HUES48 (cell line): Measurements from ENCODE around the gene SLAMF1.

Experiments
- H3K27ac ChIP-seq: one replicate; pipeline ENCODE4 v1.7.0; 2013; ENCODE audit warnings: low read depth, low read length, inconsistent platforms
- H3K27me3 ChIP-seq: 2 replicates; pipeline ENCODE4 v1.6.1; 2013; ENCODE audit warnings: mild to moderate bottlenecking, low read length; ENCODE audit not compliant: control insufficient read depth, insufficient read depth
- H3K36me3 ChIP-seq: 2 replicates; pipeline ENCODE4 v1.6.1; 2013; ENCODE audit warnings: low read length; ENCODE audit not compliant: control insufficient read depth, insufficient read depth
- H3K4me1 ChIP-seq: 2 replicates; pipeline ENCODE4 v1.6.1; 2013; ENCODE audit warnings: mild to moderate bottlenecking, low read length; ENCODE audit not compliant: control insufficient read depth, insufficient read depth
- H3K4me3 ChIP-seq: 2 replicates; pipeline ENCODE4 v1.5.1; 2013; ENCODE audit warnings: mild to moderate bottlenecking, low read depth, low read length
- H3K9ac ChIP-seq: 2 replicates; pipeline ENCODE4 v1.6.1; 2013; ENCODE audit warnings: mild to moderate bottlenecking, low read depth, low read length, moderate library complexity
- H3K9me3 ChIP-seq: 2 replicates; pipeline ENCODE4 v1.6.1; 2013; ENCODE audit warnings: low read length; ENCODE audit not compliant: control insufficient read depth, insufficient read depth

SLAMF1 gene

DNA sequence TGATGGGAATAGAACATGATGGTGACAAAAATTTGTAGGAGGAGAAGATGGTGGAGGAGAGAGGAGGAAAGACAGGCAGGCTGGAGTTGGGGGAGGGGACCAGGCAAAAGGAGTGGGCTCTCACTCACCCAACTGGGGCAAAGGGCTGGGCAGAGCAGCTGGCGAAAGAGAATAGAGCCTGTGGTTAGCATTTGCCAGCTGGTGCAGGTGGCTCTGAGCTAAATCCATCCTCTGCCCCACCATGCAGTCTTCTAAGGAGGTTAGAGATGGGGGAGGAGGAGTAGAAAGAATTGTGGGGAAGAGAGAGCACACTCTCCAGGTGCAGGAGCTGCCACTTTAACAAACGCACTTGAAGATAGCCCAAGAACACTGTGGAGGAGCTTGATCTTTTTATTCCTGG lies 27.6 kb upstream of the SLAMF1 start:
- H3K9ac ChIP-seq: no peak overlapping the region
- H3K9me3 ChIP-seq: peaks cover 6% of the 10 kb centered on the region
- H3K27ac ChIP-seq: no peak overlapping the region
- no peaks in the 10 kb centered on the region for H3K36me3 ChIP-seq
- no peaks in the 10 kb centered on the region for H3K27me3 ChIP-seq
- peaks cover 54% of the 10 kb centered on the region for H3K4me1 ChIP-seq
- H3K4me3 ChIP-seq: no peak overlapping the region

DNA sequence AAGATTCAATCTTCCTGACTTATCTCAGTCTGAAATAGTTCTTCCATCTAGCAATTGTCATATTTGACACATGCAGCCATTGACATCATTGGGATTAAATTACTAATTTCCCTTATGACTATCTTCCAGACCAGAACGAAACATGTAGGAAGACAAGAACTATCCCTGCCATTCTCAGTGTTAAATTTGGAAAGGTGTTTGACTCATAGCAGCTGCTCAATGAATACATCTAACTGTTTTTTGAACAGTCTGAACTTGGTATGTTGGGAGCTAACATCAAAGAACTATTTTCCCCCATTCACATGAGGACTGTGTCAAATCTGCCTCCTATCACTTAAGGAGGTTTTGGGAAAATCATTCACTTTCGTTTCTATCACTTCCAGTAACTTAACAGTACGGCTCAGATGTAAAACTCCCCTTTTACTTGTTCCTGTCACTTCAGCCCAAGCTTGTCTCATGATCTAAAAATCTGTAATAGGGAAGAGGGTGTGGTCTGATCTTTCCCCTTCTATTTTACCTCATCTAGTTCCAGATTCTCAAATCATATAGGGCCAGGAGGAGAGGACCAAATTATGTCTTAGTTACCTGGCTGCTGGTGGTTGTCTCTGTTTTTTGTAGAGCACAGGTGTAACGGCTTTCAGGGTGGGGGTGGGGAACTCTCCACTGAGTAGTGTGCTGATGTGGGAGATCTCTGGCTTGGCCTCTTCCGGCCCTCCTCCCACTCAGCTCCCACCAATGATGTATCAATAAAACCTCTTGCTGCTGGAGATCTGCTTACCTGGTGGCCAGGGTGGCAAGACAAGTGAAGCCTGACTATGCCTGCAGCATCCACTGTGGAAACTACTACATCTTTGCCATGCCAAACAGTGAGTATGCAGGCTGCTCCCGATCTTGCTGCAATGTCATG lies 26.2 kb upstream of the SLAMF1 start:
- H3K36me3 ChIP-seq: no peaks in the 10 kb centered on the region
- peak overlapping the region; percentile 25 for H3K4me3 ChIP-seq
- H3K27me3 ChIP-seq: no peaks in the 10 kb centered on the region
- H3K4me1 ChIP-seq: peaks cover 54% of the 10 kb centered on the region
- H3K27ac ChIP-seq: peak overlapping the region; percentile 89
- peaks cover 16% of the 10 kb centered on the region for H3K9me3 ChIP-seq
- peak overlapping the region; percentile 15; the same call in 1 of the 2 replicates for H3K9ac ChIP-seq

DNA sequence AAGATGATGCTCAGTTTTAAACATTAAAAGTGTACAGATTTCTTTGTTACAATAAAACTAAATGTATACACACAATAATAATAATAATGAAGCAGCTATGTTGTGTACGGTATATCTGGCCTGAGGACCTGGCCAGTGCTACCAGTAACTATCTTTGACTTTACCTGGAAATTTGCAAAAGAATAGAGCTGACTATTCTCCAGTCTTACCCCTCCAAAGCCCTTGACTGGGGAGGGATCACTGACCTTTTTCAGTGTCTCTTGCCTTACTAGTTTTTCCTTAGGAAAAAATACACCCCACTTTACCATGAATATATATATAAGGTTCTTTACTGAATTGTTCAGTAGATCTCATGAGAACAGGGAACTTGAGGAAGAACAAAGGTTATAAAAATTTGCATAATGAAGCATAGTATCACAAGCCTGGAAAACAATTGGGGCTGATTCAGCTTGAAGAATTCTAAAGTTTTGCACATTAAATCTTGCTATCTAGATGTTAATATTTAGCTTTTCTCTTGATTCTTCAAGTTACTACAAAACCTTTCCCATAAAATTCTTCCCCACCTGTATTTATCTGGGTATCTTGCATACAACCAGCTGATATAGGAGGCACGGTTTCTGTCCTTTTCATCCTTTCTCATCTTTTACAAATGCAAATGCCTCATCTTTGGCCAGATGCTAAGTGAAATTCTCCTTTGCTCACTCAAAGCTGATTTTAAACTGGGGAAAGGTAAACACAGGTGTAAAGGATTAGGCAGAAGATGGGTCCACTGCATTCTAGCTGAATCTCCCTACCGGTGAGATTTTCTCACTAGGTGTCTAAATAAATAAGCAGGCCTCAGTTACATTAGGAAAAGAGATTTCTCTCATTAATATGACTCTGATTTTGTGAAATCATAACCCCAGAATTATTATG lies 25.0 kb upstream of the SLAMF1 start:
- Histone ChIP-seq H3K9ac (no peak overlapping the region), H3K36me3 (no peaks in the 10 kb centered on the region), H3K9me3 (peaks cover 16% of the 10 kb centered on the region), H3K27me3 (no peaks in the 10 kb centered on the region), H3K27ac (peak overlapping the region; percentile 89), H3K4me1 (peaks cover 54% of the 10 kb centered on the region), H3K4me3 (peak overlapping the region; percentile 25)

DNA sequence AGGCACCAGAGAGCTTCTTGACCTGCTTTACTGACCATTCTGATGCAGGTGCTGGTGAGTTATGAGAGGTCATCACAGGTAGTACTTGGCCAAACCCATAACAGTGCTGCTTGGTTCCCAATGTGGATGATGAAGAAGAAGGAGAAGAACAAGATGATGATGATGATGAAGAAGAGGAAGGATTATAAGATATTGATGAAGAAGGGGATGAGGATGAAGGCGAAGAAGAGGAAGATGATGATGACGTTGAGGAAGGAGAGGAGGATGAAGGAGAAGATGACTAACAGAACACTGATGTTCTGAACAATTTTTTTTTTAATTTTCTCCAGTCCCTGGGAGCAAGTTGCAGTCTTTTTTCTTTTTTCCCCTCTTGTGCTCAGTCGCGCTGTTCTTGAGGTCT lies 23.9 kb upstream of the SLAMF1 start:
- H3K27me3 ChIP-seq: no peaks in the 10 kb centered on the region
- no peak overlapping the region; the same call in 1 of the 2 replicates for H3K9ac ChIP-seq
- peaks cover 16% of the 10 kb centered on the region for H3K9me3 ChIP-seq
- H3K27ac ChIP-seq: peak overlapping the region; percentile 89
- H3K36me3 ChIP-seq: no peaks in the 10 kb centered on the region
- H3K4me1 ChIP-seq: peaks cover 54% of the 10 kb centered on the region
- no peak overlapping the region for H3K4me3 ChIP-seq

DNA sequence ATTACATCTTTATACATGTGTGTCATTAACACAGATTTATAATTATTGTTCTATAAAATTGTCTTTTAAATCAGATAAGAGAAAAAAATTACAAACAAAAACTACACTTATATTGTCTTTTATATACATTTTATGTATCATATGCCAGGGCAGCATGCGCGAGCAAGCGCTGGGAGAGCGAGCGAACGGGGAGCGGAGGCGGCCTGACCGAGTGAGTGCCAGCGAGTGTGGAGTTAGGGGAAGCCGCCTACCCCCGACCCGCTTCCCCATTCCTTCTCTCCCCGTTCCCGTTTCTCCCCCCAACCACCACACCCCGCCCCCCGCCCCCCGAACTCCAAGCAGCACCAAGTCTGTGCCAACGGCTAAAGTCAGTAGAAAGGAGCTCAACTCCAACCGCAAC lies 23.0 kb upstream of the SLAMF1 start:
- Histone ChIP-seq H3K9ac (no peak overlapping the region), H3K27me3 (no peaks in the 10 kb centered on the region), H3K9me3 (peaks cover 16% of the 10 kb centered on the region), H3K4me3 (no peak overlapping the region), H3K36me3 (no peaks in the 10 kb centered on the region), H3K27ac (no peak overlapping the region), H3K4me1 (peaks cover 54% of the 10 kb centered on the region)

DNA sequence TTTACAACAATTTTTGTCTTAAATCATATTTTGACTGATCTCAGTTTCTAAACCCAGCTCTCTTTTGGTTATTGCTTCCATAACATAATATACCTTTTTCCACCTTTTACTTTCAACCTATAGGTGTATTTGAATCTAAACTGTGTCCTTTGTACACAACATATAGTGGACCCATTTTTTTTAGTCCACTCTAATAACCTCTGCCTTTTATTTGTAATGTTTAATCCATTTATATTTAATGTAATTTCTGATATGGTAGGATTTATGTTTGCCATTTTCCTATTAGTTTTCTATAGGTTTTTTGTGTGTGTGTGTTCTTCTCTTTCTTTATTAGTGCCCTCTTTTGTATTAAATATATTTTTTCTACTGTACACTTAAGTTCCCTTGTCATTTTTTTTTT lies 22.4 kb upstream of the SLAMF1 start:
- Histone ChIP-seq H3K4me3 (no peak overlapping the region), H3K36me3 (no peaks in the 10 kb centered on the region), H3K9me3 (peaks cover 16% of the 10 kb centered on the region), H3K4me1 (peaks cover 48% of the 10 kb centered on the region), H3K9ac (no peak overlapping the region), H3K27ac (no peak overlapping the region), H3K27me3 (no peaks in the 10 kb centered on the region)

DNA sequence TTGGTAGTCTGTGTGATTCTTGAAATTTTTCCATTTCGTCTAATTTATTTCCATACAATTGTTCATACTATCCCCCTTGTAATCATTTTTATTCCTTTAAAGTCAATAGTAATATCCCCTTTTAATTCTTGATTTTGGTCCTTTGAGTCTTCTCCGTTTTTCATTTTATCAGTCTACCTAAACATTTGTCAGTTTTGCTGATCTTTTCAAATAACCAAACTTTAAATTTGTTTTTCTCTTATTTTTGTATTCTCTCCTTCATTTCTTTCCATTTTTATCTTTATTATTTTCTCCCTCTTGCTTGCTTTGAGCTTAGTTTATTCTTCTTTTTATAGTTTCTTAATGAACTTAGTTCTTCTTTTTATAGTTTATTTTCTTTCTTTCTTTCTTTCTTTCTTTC lies 21.1 kb upstream of the SLAMF1 start:
- H3K36me3 ChIP-seq: no peaks in the 10 kb centered on the region
- no peak overlapping the region for H3K9ac ChIP-seq
- peaks cover 16% of the 10 kb centered on the region for H3K9me3 ChIP-seq
- no peaks in the 10 kb centered on the region for H3K27me3 ChIP-seq
- H3K4me1 ChIP-seq: peaks cover 35% of the 10 kb centered on the region
- H3K4me3 ChIP-seq: no peak overlapping the region
- no peak overlapping the region for H3K27ac ChIP-seq

DNA sequence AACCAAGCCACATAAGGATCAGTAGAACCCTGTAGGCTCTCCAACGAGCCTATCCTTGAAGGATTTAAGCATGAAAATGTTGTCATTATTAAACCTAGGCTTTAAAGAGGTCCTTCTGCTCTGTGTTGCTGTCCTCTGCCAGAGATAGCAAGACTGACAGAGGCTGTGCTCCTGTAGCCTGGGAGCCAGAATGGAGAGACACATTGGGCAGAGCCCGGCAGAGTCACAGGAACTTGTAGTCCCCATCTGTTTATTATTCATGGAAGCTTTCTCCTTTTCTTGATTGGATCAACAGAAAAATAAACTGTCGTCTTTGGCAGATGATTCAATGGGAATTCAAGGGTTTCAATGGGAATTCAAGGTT lies 19.2 kb upstream of the SLAMF1 start:
- Histone ChIP-seq H3K9me3 (peaks cover 16% of the 10 kb centered on the region), H3K27me3 (no peaks in the 10 kb centered on the region), H3K36me3 (no peaks in the 10 kb centered on the region), H3K4me1 (peaks cover 16% of the 10 kb centered on the region), H3K9ac (no peak overlapping the region), H3K4me3 (no peak overlapping the region; the same call in 1 of the 2 replicates), H3K27ac (peak overlapping the region; percentile 93)

DNA sequence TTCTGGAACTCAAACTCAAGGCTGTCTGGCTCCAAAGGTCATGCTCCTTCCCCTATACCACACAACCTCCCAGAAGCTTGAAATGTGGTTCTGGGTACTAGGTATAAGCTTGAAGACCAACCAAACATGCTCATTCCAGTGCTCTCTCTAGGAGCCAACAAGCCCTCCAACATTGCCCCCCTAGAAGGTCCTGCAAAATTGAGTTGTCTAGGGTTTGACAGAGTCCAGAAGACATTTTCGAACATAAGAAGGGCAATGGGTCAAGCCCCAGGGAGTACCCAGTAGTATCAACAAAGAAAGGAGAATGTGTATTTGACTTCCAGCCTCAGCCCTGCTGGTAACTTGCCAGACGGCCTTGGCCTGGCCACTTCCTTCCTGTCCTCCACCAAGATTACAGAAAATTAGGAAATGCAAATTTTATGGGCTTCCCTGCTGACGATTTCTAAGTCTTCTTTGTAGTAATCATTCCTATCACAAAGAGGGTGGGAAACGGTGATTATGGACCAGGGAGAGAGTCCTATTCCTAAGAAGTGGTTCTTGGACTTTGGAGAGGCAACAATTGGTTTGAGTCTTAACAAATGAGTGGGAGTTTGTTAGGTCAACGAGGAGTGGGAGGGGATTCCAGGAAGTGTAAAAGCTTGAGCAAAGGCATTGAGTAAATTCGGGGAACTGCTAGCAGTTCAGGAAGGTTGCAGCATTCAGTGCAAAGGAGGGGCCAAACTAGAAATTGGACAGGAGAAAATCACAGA lies 18.7 kb upstream of the SLAMF1 start:
- Histone ChIP-seq H3K27me3 (no peaks in the 10 kb centered on the region), H3K9ac (no peak overlapping the region), H3K27ac (peak overlapping the region; percentile 93), H3K36me3 (no peaks in the 10 kb centered on the region), H3K9me3 (peaks cover 16% of the 10 kb centered on the region), H3K4me3 (no peak overlapping the region), H3K4me1 (peaks cover 11% of the 10 kb centered on the region)

DNA sequence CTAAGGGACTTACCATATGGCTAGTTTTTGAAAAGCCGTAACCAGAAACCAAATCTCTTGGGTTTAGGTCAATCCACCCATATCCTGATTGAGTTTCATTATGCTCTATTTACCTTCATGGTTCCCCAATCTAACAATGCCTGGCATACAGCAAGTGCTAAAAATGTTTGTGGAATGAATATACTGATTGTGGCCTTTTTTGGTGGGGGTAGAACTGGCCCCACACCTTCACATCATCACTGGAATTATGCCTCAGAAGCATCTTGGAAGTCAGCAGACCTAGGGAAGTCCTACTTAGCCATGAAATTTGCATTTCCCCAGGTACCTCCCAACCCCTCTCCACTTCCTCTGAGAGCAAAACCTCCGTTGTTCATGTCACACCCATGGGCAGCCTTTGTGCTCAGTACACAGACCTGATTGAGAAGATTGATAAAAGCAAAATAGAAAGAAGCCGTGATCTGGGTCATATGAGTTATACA lies 17.8 kb upstream of the SLAMF1 start:
- peak overlapping the region; percentile 93 for H3K27ac ChIP-seq
- H3K4me3 ChIP-seq: no peak overlapping the region
- no peaks in the 10 kb centered on the region for H3K27me3 ChIP-seq
- peaks cover 10% of the 10 kb centered on the region for H3K4me1 ChIP-seq
- H3K9me3 ChIP-seq: peaks cover 12% of the 10 kb centered on the region
- no peak overlapping the region for H3K9ac ChIP-seq
- H3K36me3 ChIP-seq: no peaks in the 10 kb centered on the region
